Stimulated activated CD4-positive, alpha-beta T cell treated with anti-CD3 and anti-CD28 coated beads, Interleukin-2, amount 100 ng/mL, for 4 hours (primary cell): ENCODE measurements around the gene PLPP1.

Experiments used
- DNase-seq: peaks from one replicate; pipeline ENCODE4 v3.0.0-alpha.2; 2020; ENCODE audit warnings: low read depth

Gene PLPP1

DNA sequence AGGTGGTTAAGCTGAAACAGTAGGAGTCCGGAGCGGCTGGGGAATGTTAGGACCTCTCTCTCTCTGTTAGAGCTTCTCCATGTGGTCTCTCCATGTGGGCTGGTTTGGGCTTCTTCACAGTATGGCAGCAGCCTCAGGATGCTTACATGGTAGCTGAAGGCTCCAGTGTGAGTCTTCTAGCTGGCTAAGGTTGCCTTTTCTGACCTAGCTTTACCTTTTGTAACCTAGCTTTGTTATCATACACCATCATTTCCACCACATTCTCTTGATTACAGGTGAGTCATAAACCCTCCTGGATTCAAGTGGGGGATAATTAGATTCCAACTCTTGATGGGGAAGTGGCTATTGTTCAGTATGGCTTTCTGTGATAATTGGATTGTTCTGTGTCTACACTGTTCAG lies 128.5 kb downstream of the PLPP1 start:
- DNase-seq = no peak

DNA sequence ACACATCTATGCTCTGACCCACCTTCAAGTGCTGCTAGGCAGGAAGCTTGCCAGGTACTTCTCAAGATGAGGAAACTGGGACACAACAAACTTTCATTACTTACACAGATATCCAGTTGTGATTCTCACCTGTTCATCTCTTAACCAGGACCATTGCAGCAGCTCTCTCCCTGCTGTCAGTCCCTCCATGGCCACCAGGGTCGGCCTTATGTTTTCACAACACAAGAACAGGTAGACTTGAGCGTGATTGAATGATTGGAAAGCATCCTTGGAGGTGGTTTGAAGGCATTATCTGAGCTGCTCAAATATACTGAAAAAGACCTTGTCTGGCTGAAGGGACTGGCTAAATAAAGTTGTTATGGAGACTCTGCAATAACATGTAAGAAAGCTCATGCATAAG lies 132.6 kb downstream of the PLPP1 start:
- no peak for DNase-seq

GRCh38 chr5:55393501-55394175 lies 141.1 kb downstream of the PLPP1 start:
- DNase-seq = no peak

- no peak for DNase-seq
Measured at GRCh38 chr5:55392669-55393068, 142.1 kb downstream of the PLPP1 start.

GRCh38 chr5:55391707-55392106 lies 143.1 kb downstream of the PLPP1 start:
- no peak for DNase-seq

- DNase-seq = no peak
Measured at GRCh38 chr5:55387865-55388264, 146.9 kb downstream of the PLPP1 start.

GRCh38 chr5:55386356-55386755 lies 148.4 kb downstream of the PLPP1 start:
- no peak for DNase-seq

GRCh38 chr5:55385846-55386245 lies 148.9 kb downstream of the PLPP1 start:
- DNase-seq = no peak

DNA sequence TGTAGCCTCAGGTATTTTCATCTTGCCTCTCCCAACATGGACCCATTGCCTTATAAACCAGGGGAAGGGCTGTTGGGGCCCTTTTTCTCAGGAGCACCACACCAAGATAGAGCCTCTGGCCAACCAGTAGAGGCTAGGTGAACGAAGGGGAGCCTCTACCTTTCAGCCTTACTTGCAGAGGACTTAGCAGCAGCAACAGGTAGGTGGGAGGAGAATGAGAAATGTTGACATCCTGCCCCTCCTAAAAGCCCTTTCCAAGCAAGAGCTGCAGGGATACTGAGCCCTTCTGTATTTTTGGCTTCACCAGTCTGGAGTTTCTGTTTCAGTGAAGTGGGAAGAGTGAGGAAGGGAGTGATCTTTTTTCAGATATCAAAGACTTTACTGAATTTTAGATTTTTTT lies 149.5 kb downstream of the PLPP1 start:
- no peak for DNase-seq

DNA sequence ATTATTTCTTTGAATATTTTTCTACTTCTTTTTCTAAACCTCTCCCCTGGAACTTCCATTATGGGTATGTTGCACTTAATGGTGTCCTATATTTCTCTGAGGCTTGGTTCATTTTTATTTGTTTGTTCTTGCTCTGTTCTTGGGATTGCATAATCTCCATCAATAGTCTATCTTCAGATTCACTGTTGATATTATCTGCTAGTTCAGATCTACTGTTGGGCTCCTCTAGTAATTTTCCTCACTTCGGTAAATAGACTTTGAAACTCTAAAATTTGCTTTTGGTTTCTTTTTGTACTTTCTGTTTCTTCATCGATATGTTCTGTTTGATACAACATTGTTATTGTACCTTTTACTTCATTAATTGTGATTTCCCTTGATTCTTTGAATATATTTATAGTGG lies 150.7 kb downstream of the PLPP1 start:
- DNase-seq = no peak

DNA sequence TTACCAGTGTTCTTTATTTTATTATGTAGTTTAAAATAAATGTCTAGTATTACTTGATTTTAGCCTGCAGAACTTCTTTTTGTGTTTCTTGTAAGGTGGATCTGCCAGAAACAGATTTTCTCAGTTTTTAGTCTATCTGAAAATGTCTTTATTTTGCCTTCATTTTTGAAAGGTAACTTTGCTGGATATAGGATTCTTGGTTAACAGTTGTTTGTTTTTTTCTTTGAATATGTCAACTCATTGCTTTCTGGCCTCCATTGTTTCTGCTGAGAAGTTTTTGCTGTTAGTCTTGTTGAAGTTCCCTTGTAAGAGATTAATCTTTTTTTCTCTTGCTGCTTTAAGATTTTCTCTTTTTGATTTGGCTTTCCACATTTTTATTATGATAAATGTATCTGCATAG lies 151.5 kb downstream of the PLPP1 start:
- DNase-seq = no peak

- no peak for DNase-seq
Measured at GRCh38 chr5:55377810-55378209, 157.0 kb downstream of the PLPP1 start.
